Astrocyte (in vitro differentiated cells and primary cell): ENCODE results near the gene MAN1C1.

Source experiments
- EZH2 ChIP-seq: IDR thresholded peaks from 2 replicates; pipeline ENCODE4 v1.6.1; 2012; ENCODE audit warnings: mild to moderate bottlenecking, low read length, inconsistent platforms; ENCODE audit not compliant: insufficient read depth
- TF ChIP-seq, protein P1 (sequence below): IDR thresholded peaks from 2 replicates; pipeline ENCODE4 v1.5.1; 2011; ENCODE audit warnings: low read depth, mild to moderate bottlenecking, inconsistent platforms, low read length, moderate library complexity; ENCODE audit not compliant: insufficient read depth

GRCh38 chr1:25704267-25704691 lies 87.7 kb downstream of the MAN1C1 start:
- TF ChIP-seq, protein P1, sequence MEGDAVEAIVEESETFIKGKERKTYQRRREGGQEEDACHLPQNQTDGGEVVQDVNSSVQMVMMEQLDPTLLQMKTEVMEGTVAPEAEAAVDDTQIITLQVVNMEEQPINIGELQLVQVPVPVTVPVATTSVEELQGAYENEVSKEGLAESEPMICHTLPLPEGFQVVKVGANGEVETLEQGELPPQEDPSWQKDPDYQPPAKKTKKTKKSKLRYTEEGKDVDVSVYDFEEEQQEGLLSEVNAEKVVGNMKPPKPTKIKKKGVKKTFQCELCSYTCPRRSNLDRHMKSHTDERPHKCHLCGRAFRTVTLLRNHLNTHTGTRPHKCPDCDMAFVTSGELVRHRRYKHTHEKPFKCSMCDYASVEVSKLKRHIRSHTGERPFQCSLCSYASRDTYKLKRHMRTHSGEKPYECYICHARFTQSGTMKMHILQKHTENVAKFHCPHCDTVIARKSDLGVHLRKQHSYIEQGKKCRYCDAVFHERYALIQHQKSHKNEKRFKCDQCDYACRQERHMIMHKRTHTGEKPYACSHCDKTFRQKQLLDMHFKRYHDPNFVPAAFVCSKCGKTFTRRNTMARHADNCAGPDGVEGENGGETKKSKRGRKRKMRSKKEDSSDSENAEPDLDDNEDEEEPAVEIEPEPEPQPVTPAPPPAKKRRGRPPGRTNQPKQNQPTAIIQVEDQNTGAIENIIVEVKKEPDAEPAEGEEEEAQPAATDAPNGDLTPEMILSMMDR: no peak
- TF ChIP-seq EZH2: no peak
